Osteoblast (primary cell): ENCODE data around the gene KLK7. TPM values are rescaled to one million over a fixed set of nuclear protein-coding genes. Genes with fewer than 3 reads are reported as not detected.
A peak's percentile ranks its signal among the peaks of the same experiment; 100 is the strongest.

Source experiments
- DNase-seq: peaks from one replicate; pipeline ENCODE4 v3.0.0; 2011; ENCODE audit warnings: low spot score, mixed read lengths; ENCODE audit not compliant: insufficient read length; ENCODE audit errors: missing footprints
- H2AFZ ChIP-seq: 2 replicates; pipeline ENCODE4 v1.6.0; 2011; ENCODE audit warnings: mild to moderate bottlenecking, low read length
- H3K27ac ChIP-seq: 2 replicates; pipeline ENCODE4 v1.5.1; 2011; ENCODE audit warnings: mild to moderate bottlenecking, low read depth, low read length, moderate library complexity
- H3K27me3 ChIP-seq: 2 replicates; pipeline ENCODE4 v1.6.0; 2012; ENCODE audit warnings: mild to moderate bottlenecking, control low read depth, inconsistent platforms, low read length, moderate library complexity; ENCODE audit not compliant: insufficient read depth
- H3K36me3 ChIP-seq: 2 replicates; pipeline ENCODE4 v1.5.1; 2011; ENCODE audit warnings: mild to moderate bottlenecking, low read length, control low read depth, moderate library complexity; ENCODE audit not compliant: insufficient read depth
- H3K4me1 ChIP-seq: 2 replicates; pipeline ENCODE4 v1.5.1; 2011; ENCODE audit warnings: mild to moderate bottlenecking, low read length, control low read depth, moderate library complexity; ENCODE audit not compliant: insufficient read depth
- H3K4me2 ChIP-seq: 2 replicates; pipeline ENCODE4 v1.6.0; 2011; ENCODE audit warnings: mild to moderate bottlenecking, low read length; ENCODE audit not compliant: insufficient read depth
- H3K4me3 ChIP-seq: fragments of 200-600 bp; sonication (generic); 3 replicates; pipeline ENCODE4 v1.5.1; 2012; ENCODE audit warnings: mild to moderate bottlenecking, low read length, inconsistent platforms; ENCODE audit not compliant: insufficient read depth
- H3K79me2 ChIP-seq: 2 replicates; pipeline ENCODE4 v1.6.0; 2012; ENCODE audit warnings: mild to moderate bottlenecking, low read length, control low read depth, inconsistent platforms; ENCODE audit not compliant: insufficient read depth
- H3K9me3 ChIP-seq: 2 replicates; pipeline ENCODE4 v1.5.1; 2011; ENCODE audit warnings: low read depth, low read length, control low read depth
- H4K20me1 ChIP-seq: 2 replicates; pipeline ENCODE4 v1.6.0; 2012; ENCODE audit warnings: mild to moderate bottlenecking, low read length, control low read depth; ENCODE audit not compliant: insufficient read depth
- CTCF ChIP-seq: IDR thresholded peaks from 2 replicates; pipeline ENCODE4 v1.5.1; 2011; ENCODE audit warnings: mild to moderate bottlenecking, low read depth, low read length, moderate library complexity; ENCODE audit errors: extremely low read depth
- total RNA-seq: library from RNA; depleted of rRNA; stranded (reverse); fragments of >200 nt; gene quantifications from 2 replicates; pipeline ENCODE4 v1.2.3, GENCODE V29; 2012

Gene KLK7
- total RNA-seq, 1 donor: not detected

- no peaks in the 10 kb centered on the region for H4K20me1 ChIP-seq
- H3K27me3 ChIP-seq: peaks cover 14% of the 10 kb centered on the region
- no peaks in the 10 kb centered on the region for H3K4me1 ChIP-seq
- no peak overlapping the region for H3K4me2 ChIP-seq
- no peaks in the 10 kb centered on the region for H3K9me3 ChIP-seq
- no peaks in the 10 kb centered on the region for H3K79me2 ChIP-seq
- no peaks in the 10 kb centered on the region for H3K36me3 ChIP-seq
- H2AFZ ChIP-seq: no peak overlapping the region
- H3K27ac ChIP-seq: no peak overlapping the region
- peak; percentile 73 for DNase-seq
- no peak overlapping the region for H3K4me3 ChIP-seq
- TF ChIP-seq CTCF: no peak
Measured at GRCh38 chr19:51029718-51030117, 46.0 kb upstream of the KLK7 start.

GRCh38 chr19:51027873-51028272 is 44.2 kb upstream of the KLK7 start:
- Histone ChIP-seq H3K4me1 (no peaks in the 10 kb centered on the region), H2AFZ (no peak overlapping the region), H3K36me3 (no peaks in the 10 kb centered on the region), H3K4me2 (no peak overlapping the region), H3K4me3 (no peak overlapping the region), H3K9me3 (no peaks in the 10 kb centered on the region), H3K79me2 (no peaks in the 10 kb centered on the region), H3K27me3 (peaks cover 17% of the 10 kb centered on the region), H4K20me1 (no peaks in the 10 kb centered on the region), H3K27ac (no peak overlapping the region)
- no peak for TF ChIP-seq CTCF
- peak; percentile 62 for DNase-seq

GRCh38 chr19:51027126-51027806 is 43.5 kb upstream of the KLK7 start:
- no peaks in the 10 kb centered on the region for H3K4me1 ChIP-seq
- no peak overlapping the region for H3K27ac ChIP-seq
- H3K4me2 ChIP-seq: no peak overlapping the region
- peak; percentile 78 for DNase-seq
- H3K4me3 ChIP-seq: no peak overlapping the region
- no peaks in the 10 kb centered on the region for H3K36me3 ChIP-seq
- no peaks in the 10 kb centered on the region for H4K20me1 ChIP-seq
- H2AFZ ChIP-seq: no peak overlapping the region
- no peaks in the 10 kb centered on the region for H3K9me3 ChIP-seq
- TF ChIP-seq CTCF: no peak
- H3K79me2 ChIP-seq: no peaks in the 10 kb centered on the region
- peaks cover 17% of the 10 kb centered on the region for H3K27me3 ChIP-seq

GRCh38 chr19:51026554-51026831 is 42.8 kb upstream of the KLK7 start, which contains the start of gene KLK11:
Gene KLK11 (minus strand): TSS chr19:51026616. CDS start chr19:51025631, 985 bp downstream.
- no peak within 1 kb of the TSS for H3K4me2 ChIP-seq
- H3K79me2 ChIP-seq: no peaks in the 10 kb centered on the region
- no peaks in the 10 kb centered on the region for H3K4me1 ChIP-seq
- no peaks in the 10 kb centered on the region for H4K20me1 ChIP-seq
- TF ChIP-seq CTCF: no peak
- H3K27ac ChIP-seq: no peak within 1 kb of the TSS
- H2AFZ ChIP-seq: no peak within 1 kb of the TSS
- H3K27me3 ChIP-seq: peaks cover 17% of the 10 kb centered on the region
- H3K4me3 ChIP-seq: no peak within 1 kb of the TSS
- DNase-seq: peak; percentile 74
- no peaks in the 10 kb centered on the region for H3K9me3 ChIP-seq
- no peaks in the 10 kb centered on the region for H3K36me3 ChIP-seq
